Stimulated activated CD4-positive, alpha-beta T cell treated with anti-CD3 and anti-CD28 coated beads, Interleukin-2, amount 100 ng/mL, for 24 hours (primary cell): Measurements from ENCODE around the gene CSNK2A2.

Experiments
- DNase-seq, 2 donors: peaks; one replicate each; pipeline ENCODE4 v3.0.0-alpha.2; 2020

Gene CSNK2A2

GRCh38 chr16:58198022-58198683 lies at the start of gene CSNK2A2:
CSNK2A2 (minus strand) TSS chr16:58198106; CDS start chr16:58197736, 370 bp downstream.
- peak; percentile 79 to 81 for DNase-seq

GRCh38 chr16:58243528-58244004 lies 45.7 kb upstream of the CSNK2A2 start:
- DNase-seq, result no peak

GRCh38 chr16:58236831-58237230 lies 38.9 kb upstream of the CSNK2A2 start:
- no peak for DNase-seq

- DNase-seq, result peak; percentile 72 to 77
These were observed 38.4 kb upstream of the CSNK2A2 start for GRCh38 chr16:58236231-58236690.

- no peak for DNase-seq
These were observed 37.8 kb upstream of the CSNK2A2 start for GRCh38 chr16:58235663-58236062.

GRCh38 chr16:58234831-58235595 lies 37.1 kb upstream of the CSNK2A2 start:
- no peak for DNase-seq

GRCh38 chr16:58230259-58230658 lies 32.4 kb upstream of the CSNK2A2 start:
- DNase-seq, result no peak

GRCh38 chr16:58226790-58227189 lies 28.9 kb upstream of the CSNK2A2 start:
- no peak for DNase-seq

GRCh38 chr16:58225965-58226602 lies 28.2 kb upstream of the CSNK2A2 start:
- DNase-seq, result no peak

- DNase-seq, result no peak
These were observed 24.8 kb upstream of the CSNK2A2 start for GRCh38 chr16:58222532-58223316.

- no peak for DNase-seq
These were observed 21.5 kb upstream of the CSNK2A2 start for GRCh38 chr16:58219432-58219831.

- DNase-seq, result no peak
These were observed 20.9 kb upstream of the CSNK2A2 start for GRCh38 chr16:58218786-58219185.

- DNase-seq, result no peak
These were observed 19.5 kb upstream of the CSNK2A2 start for GRCh38 chr16:58217311-58217925.

- no peak for DNase-seq
These were observed 15.1 kb upstream of the CSNK2A2 start for GRCh38 chr16:58212824-58213655.

GRCh38 chr16:58211846-58212245 lies 13.9 kb upstream of the CSNK2A2 start:
- no peak for DNase-seq

GRCh38 chr16:58211245-58211644 lies 13.3 kb upstream of the CSNK2A2 start:
- DNase-seq, result no peak

- no peak for DNase-seq
These were observed 7.5 kb upstream of the CSNK2A2 start for GRCh38 chr16:58205276-58206036.

GRCh38 chr16:58201163-58201562 lies 3.3 kb upstream of the CSNK2A2 start:
- no peak for DNase-seq

GRCh38 chr16:58200004-58200797 lies 2.3 kb upstream of the CSNK2A2 start:
- no peak for DNase-seq
